C4-2B (cell line): ENCODE results near the gene ME3.

Source experiments
- CTCF ChIP-seq: fragments of 450-650 bp; conservative IDR thresholded peaks from 2 replicates; pipeline ENCODE4 v1.5.1; 2017; ENCODE audit warnings: mild to moderate bottlenecking
- ZFX ChIP-seq: fragments of 450-650 bp; IDR thresholded peaks from 2 replicates; pipeline ENCODE4 v1.6.1; 2017

- TF ChIP-seq CTCF (no peak), ZFX (no peak)
Observed at GRCh38 chr11:86592659-86593451, 79.6 kb downstream of the ME3 start.
